GM19455 (cell line): ENCODE data around the gene MSANTD4.
"Not testable (repeated sequence)": the region's sequence is repeated elsewhere in the genome, so short reads cannot be mapped to it uniquely, and the experiment has no call there.

Experiments
- ATAC-seq: cut with Tn5 transposase; IDR thresholded peaks from one replicate; pipeline ENCODE4 v1.9.1; 2021; ENCODE audit not compliant: unreplicated experiment

The MSANTD4 gene

GRCh38 chr11:106014620-106015019, 7.4 kb downstream of the MSANTD4 start:
- ATAC-seq: no peak

DNA sequence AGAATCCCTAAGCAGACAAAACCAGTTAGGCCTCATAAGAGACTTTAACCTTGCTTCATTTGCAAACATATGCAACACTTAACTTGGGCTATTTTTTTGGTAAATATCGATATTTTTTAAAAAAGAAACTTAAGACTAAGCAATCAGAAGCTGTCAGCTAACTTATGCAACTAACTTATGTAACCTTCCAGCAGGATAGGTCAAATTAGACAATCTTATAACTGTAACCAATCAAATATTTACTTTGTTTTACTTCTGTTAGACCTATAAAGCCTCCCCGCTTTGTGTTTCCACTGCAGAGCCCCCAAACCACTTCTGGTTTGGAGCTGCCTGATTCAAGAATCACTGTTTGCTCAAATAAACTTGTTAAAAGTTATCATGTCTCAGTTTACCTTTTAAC, 8.0 kb downstream of the MSANTD4 start:
- ATAC-seq: no peak

GRCh38 chr11:106012744-106013143, 9.3 kb downstream of the MSANTD4 start:
- no peak for ATAC-seq

DNA sequence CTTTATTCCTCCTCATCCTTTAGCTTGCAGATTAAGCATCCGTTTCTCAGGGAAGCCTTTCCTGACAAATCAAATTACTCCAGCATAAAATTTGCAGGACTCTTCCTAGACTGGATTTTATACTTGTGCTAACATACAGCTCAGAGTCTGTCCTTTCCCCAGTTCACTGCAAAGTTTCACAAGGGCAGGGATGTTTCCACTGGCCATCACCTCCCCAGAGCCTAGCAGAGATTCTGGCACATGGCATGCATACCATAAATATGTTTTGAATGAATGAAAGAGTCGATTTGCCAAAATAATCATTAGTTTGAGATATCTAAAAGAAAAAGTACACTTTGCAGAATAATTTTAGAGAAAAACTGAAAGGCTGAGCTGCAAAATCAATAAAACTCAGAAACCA, 10.6 kb downstream of the MSANTD4 start:
- no peak for ATAC-seq

DNA sequence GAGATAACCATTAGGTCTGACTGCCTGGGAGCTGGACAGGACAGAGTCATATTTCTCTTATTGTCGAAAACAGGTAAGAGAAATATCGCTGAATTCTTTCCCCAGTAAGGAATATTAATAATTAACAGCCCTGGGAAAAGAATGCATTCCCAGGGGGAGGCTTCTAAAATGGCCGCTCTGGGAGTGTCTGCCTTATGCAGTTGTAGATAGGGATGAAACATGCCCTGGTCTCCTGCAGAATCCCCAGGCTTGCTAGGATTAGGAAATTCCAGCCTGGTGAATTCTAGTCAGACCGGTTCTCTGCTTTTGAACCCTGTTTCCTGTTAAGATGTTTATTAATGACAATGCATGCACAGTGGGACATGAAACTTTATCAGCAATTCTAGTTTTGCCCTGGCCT, 18.9 kb downstream of the MSANTD4 start:
- ATAC-seq: not testable (repeated sequence)

- no peak for ATAC-seq
These were observed 20.6 kb downstream of the MSANTD4 start for GRCh38 chr11:106001304-106002012.

DNA sequence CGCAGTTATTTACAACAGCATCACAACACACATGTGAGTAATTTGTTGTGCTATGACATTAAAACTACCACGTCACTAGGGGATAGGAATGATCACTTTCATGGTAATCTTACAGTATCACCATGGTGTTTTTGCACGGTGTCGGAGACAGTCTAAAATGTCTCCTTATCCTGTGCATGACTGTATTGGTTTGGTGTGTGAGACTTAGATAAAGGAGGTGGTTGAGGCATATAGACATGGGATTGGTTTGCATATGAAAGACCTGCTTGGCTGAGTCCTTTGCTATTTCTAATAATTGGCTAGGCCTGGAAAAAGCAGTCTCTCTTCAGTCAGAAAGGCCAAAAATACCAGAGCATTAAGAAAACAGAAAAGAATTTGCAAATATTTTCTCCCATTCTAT, 30.2 kb downstream of the MSANTD4 start:
- no peak for ATAC-seq

DNA sequence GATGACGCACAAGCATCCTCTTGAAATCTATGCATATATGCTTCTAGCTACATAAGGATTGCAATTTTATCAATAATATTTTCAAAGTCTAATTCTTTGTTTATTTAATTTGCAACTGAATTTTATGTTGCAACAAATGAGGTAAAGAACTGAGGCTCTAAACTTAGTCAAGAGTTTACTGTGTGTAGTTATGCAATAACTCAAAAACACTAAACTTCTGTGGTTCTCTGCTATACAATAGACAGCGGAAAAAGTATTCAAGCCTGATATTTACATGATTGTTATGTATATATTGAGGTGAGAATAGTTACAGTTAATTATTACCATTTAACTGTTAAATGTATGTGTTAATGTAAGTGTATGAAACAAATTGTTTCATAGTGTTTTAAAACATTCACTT, 32.9 kb downstream of the MSANTD4 start:
- ATAC-seq: no peak

DNA sequence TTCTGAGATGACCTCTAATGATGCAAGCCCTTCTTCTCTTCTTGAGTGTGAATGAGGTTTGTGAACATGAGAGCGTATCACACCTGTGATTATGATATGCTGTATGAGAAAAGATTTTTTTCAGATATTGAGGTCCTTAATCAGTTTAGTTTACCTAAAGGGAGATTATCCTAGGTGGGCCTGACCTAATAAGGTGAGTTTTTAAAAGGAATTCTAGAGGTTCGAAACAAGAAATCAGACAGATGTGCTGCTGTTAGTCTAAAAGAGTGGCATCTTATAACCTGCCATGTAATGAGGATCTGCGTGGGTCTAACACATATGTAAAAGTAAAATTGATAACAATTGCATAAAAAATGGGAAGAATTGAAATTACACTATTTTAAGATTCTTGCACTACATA, 33.8 kb downstream of the MSANTD4 start:
- no peak for ATAC-seq

- ATAC-seq: no peak
These were observed 35.5 kb downstream of the MSANTD4 start for GRCh38 chr11:105986554-105986953.

DNA sequence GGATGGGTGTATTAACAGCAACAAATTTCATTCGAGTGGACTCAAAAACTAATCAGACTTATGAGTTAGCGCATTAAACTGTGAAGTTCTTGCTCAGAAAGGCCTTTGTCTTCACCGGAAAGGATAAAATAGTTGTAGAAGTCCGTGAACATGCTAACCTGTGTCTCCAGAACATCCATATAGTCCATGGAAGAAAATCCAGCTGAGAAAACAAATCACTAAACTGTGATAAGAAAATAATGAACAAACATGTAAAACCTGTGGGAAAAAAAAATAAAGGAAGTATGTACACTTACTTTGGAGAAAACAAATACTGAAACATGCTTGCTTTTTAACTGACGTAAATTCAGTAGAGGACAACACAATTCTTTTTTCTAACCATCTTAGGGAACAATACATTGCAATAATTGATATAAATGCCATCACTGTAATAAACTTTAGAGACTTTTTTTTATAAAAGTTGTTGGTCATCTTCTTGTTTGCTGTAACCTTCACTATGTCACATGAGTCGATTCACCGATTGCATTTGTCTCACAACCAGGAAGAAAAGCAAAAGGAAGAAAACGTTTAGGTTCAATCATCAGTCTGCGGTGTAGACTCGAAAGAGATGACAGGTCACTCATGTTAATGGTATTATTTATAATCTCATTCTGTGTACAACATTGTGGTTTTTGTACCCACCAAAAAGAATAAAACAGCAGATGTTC, 41.9 kb downstream of the MSANTD4 start:
- ATAC-seq: no peak

GRCh38 chr11:105975128-105975527, 46.9 kb downstream of the MSANTD4 start:
- no peak for ATAC-seq

GRCh38 chr11:105969756-105970155, 52.3 kb downstream of the MSANTD4 start:
- ATAC-seq: no peak

- no peak for ATAC-seq
These were observed 53.9 kb downstream of the MSANTD4 start for GRCh38 chr11:105968021-105968697.

GRCh38 chr11:105960252-105961245, 61.5 kb downstream of the MSANTD4 start:
- ATAC-seq: no peak
